ENCODE data around the gene INSR.
A peak's percentile ranks its signal among the peaks of the same experiment; 100 is the strongest.

INSR gene

GRCh38 chr19:7140137-7140536 is 154.1 kb downstream of the INSR start:
- Histone ChIP-seq H3K9ac (ENCODE audit: low read length in 5 of 5) (no peak overlapping the region), H3K27ac (ENCODE audit: low read depth, low read length) (no peak overlapping the region), H3K36me3 (ENCODE audit: control insufficient read depth in 5 of 5, insufficient read depth in 5 of 5, low read length in 5 of 5) (peaks cover 9 to 58% (median 47%) of the 10 kb centered on the region in 5 donors), H3K9me3 (ENCODE audit: control insufficient read depth in 5 of 5, low read length in 5 of 5) (no peaks in the 10 kb centered on the region), H3K4me1 (ENCODE audit: control insufficient read depth in 5 of 5, insufficient read depth in 5 of 5, low read length in 5 of 5) (peaks cover 0 to under 1% (median 0%) of the 10 kb centered on the region in 5 donors), H3K4me3 (ENCODE audit: low read depth in 1 of 5, low read length in 5 of 5) (no peak overlapping the region), H3K27me3 (ENCODE audit: control insufficient read depth in 5 of 5, insufficient read depth in 4 of 5, low read length in 5 of 5) (no peaks in the 10 kb centered on the region)

DNA sequence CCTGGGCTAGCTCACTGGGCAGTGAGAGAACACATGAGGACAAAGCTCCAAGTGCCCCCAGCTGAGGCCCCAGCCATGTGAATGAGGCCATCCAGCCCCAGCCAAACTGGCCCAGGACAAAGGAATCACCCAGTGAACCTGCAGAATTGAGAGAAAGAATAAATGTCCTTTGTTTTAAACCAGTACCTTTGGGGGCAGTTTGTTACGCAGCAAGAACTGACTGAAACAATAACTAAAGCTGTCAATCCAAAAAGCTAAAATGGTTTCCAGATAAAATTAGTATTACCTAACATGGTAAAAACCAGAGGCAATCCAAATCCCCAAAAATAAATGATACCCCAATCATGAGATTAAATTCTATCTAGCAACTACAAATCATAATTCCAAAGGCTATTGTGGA is 155.1 kb downstream of the INSR start:
- peaks cover 0 to 8% (median 4%) of the 10 kb centered on the region in 5 donors for H3K4me1 ChIP-seq (ENCODE audit: control insufficient read depth in 5 of 5, insufficient read depth in 5 of 5, low read length in 5 of 5)
- no peaks in the 10 kb centered on the region for H3K27me3 ChIP-seq (ENCODE audit: control insufficient read depth in 5 of 5, insufficient read depth in 4 of 5, low read length in 5 of 5)
- no peak overlapping the region for H3K4me3 ChIP-seq (ENCODE audit: low read depth in 1 of 5, low read length in 5 of 5)
- H3K36me3 ChIP-seq (ENCODE audit: control insufficient read depth in 5 of 5, insufficient read depth in 5 of 5, low read length in 5 of 5): peaks cover 9 to 58% (median 47%) of the 10 kb centered on the region in 5 donors
- H3K27ac ChIP-seq (ENCODE audit: low read depth, low read length): no peak overlapping the region
- no peak overlapping the region for H3K9ac ChIP-seq (ENCODE audit: low read length in 5 of 5)
- H3K9me3 ChIP-seq (ENCODE audit: control insufficient read depth in 5 of 5, low read length in 5 of 5): no peaks in the 10 kb centered on the region

- Histone ChIP-seq H3K4me1 (ENCODE audit: control insufficient read depth in 5 of 5, insufficient read depth in 5 of 5, low read length in 5 of 5) (peaks cover 0 to 8% (median 5%) of the 10 kb centered on the region in 5 donors), H3K36me3 (ENCODE audit: control insufficient read depth in 5 of 5, insufficient read depth in 5 of 5, low read length in 5 of 5) (peaks cover 9 to 58% (median 47%) of the 10 kb centered on the region in 5 donors), H3K9ac (ENCODE audit: low read length in 5 of 5) (no peak overlapping the region), H3K27ac (ENCODE audit: low read depth, low read length) (no peak overlapping the region), H3K9me3 (ENCODE audit: control insufficient read depth in 5 of 5, low read length in 5 of 5) (no peaks in the 10 kb centered on the region), H3K4me3 (ENCODE audit: low read depth in 1 of 5, low read length in 5 of 5) (no peak overlapping the region), H3K27me3 (ENCODE audit: control insufficient read depth in 5 of 5, insufficient read depth in 4 of 5, low read length in 5 of 5) (no peaks in the 10 kb centered on the region)
Observed at GRCh38 chr19:7138402-7138801, 155.8 kb downstream of the INSR start.

- Histone ChIP-seq H3K9ac (ENCODE audit: low read length in 5 of 5) (no peak overlapping the region), H3K27me3 (ENCODE audit: control insufficient read depth in 5 of 5, insufficient read depth in 4 of 5, low read length in 5 of 5) (no peaks in the 10 kb centered on the region), H3K36me3 (ENCODE audit: control insufficient read depth in 5 of 5, insufficient read depth in 5 of 5, low read length in 5 of 5) (peaks cover 9 to 49% (median 38%) of the 10 kb centered on the region in 5 donors), H3K4me3 (ENCODE audit: low read depth in 1 of 5, low read length in 5 of 5) (no peak overlapping the region), H3K9me3 (ENCODE audit: control insufficient read depth in 5 of 5, low read length in 5 of 5) (no peaks in the 10 kb centered on the region), H3K4me1 (ENCODE audit: control insufficient read depth in 5 of 5, insufficient read depth in 5 of 5, low read length in 5 of 5) (peaks cover 0 to 8% (median 5%) of the 10 kb centered on the region in 5 donors), H3K27ac (ENCODE audit: low read depth, low read length) (no peak overlapping the region)
Observed at GRCh38 chr19:7137120-7137519, 157.1 kb downstream of the INSR start.

- H3K27me3 ChIP-seq (ENCODE audit: control insufficient read depth in 5 of 5, insufficient read depth in 4 of 5, low read length in 5 of 5): no peaks in the 10 kb centered on the region
Observed at GRCh38 chr19:7132054-7132453, 162.2 kb downstream of the INSR start.

DNA sequence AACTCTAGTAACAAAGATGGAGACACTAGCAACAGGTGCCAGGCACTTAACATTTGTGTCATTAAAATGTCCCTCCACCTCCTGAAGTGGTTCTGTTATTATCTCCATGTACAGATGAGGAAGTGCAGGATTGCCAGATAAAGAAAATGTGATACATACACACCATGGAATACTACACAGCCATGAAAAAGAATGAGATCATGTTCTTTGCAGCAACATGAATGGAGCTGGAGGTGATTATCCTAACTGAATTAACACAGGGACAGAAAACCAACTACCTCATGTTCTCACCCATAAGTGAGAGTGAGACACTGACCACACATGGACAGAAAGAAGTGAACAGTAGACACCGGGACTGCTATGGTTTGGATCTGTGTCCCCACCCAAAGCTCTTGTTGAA is 164.2 kb downstream of the INSR start:
- Histone ChIP-seq H3K27ac (ENCODE audit: low read depth, low read length) (no peak overlapping the region), H3K4me1 (ENCODE audit: control insufficient read depth in 5 of 5, insufficient read depth in 5 of 5, low read length in 5 of 5) (peaks cover 0 to 8% (median 5%) of the 10 kb centered on the region in 5 donors), H3K27me3 (ENCODE audit: control insufficient read depth in 5 of 5, insufficient read depth in 4 of 5, low read length in 5 of 5) (no peaks in the 10 kb centered on the region), H3K9me3 (ENCODE audit: control insufficient read depth in 5 of 5, low read length in 5 of 5) (peaks cover 9 to 21% (median 15%) of the 10 kb centered on the region in 5 donors), H3K9ac (ENCODE audit: low read length in 5 of 5) (no peak overlapping the region), H3K4me3 (ENCODE audit: low read depth in 1 of 5, low read length in 5 of 5) (no peak overlapping the region), H3K36me3 (ENCODE audit: control insufficient read depth in 5 of 5, insufficient read depth in 5 of 5, low read length in 5 of 5) (peaks cover 16 to 67% (median 60%) of the 10 kb centered on the region in 5 donors)

More at GRCh38 chr19:7132054-7132453, 162.2 kb downstream of the INSR start:
- Histone ChIP-seq H3K9ac (ENCODE audit: low read length in 5 of 5) (no peak overlapping the region), H3K36me3 (ENCODE audit: control insufficient read depth in 5 of 5, insufficient read depth in 5 of 5, low read length in 5 of 5) (peaks cover 14 to 54% (median 41%) of the 10 kb centered on the region in 5 donors), H3K27ac (ENCODE audit: low read depth, low read length) (no peak overlapping the region), H3K4me3 (ENCODE audit: low read depth in 1 of 5, low read length in 5 of 5) (no peak overlapping the region), H3K9me3 (ENCODE audit: control insufficient read depth in 5 of 5, low read length in 5 of 5) (peaks cover 0 to 4% (median 0%) of the 10 kb centered on the region in 5 donors), H3K4me1 (ENCODE audit: control insufficient read depth in 5 of 5, insufficient read depth in 5 of 5, low read length in 5 of 5) (peaks cover 0 to 8% (median 5%) of the 10 kb centered on the region in 5 donors)

GRCh38 chr19:7126132-7126531 is 168.1 kb downstream of the INSR start:
- Histone ChIP-seq H3K9me3 (ENCODE audit: control insufficient read depth in 5 of 5, low read length in 5 of 5) (peaks cover 9 to 23% (median 15%) of the 10 kb centered on the region in 5 donors), H3K36me3 (ENCODE audit: control insufficient read depth in 5 of 5, insufficient read depth in 5 of 5, low read length in 5 of 5) (peaks cover 20 to 80% (median 71%) of the 10 kb centered on the region in 5 donors), H3K9ac (ENCODE audit: low read length in 5 of 5) (no peak overlapping the region), H3K27me3 (ENCODE audit: control insufficient read depth in 5 of 5, insufficient read depth in 4 of 5, low read length in 5 of 5) (no peaks in the 10 kb centered on the region), H3K4me1 (ENCODE audit: control insufficient read depth in 5 of 5, insufficient read depth in 5 of 5, low read length in 5 of 5) (no peaks in the 10 kb centered on the region), H3K4me3 (ENCODE audit: low read depth in 1 of 5, low read length in 5 of 5) (peak overlapping the region in 2 of 5 donors; percentile 15 to 46), H3K27ac (ENCODE audit: low read depth, low read length) (no peak overlapping the region)

GRCh38 chr19:7125221-7125620 is 169.0 kb downstream of the INSR start:
- H3K9me3 ChIP-seq (ENCODE audit: control insufficient read depth in 5 of 5, low read length in 5 of 5): peaks cover 9 to 20% (median 15%) of the 10 kb centered on the region in 5 donors
- no peaks in the 10 kb centered on the region for H3K27me3 ChIP-seq (ENCODE audit: control insufficient read depth in 5 of 5, insufficient read depth in 4 of 5, low read length in 5 of 5)
- H3K4me3 ChIP-seq (ENCODE audit: low read depth in 1 of 5, low read length in 5 of 5): peak overlapping the region in 1 of 5 donors; percentile 46
- no peaks in the 10 kb centered on the region for H3K4me1 ChIP-seq (ENCODE audit: control insufficient read depth in 5 of 5, insufficient read depth in 5 of 5, low read length in 5 of 5)
- H3K9ac ChIP-seq (ENCODE audit: low read length in 5 of 5): no peak overlapping the region
- peaks cover 20 to 81% (median 74%) of the 10 kb centered on the region in 5 donors for H3K36me3 ChIP-seq (ENCODE audit: control insufficient read depth in 5 of 5, insufficient read depth in 5 of 5, low read length in 5 of 5)
- no peak overlapping the region for H3K27ac ChIP-seq (ENCODE audit: low read depth, low read length)

- no peak overlapping the region for H3K4me3 ChIP-seq (ENCODE audit: low read depth in 1 of 5, low read length in 5 of 5)
- no peaks in the 10 kb centered on the region for H3K27me3 ChIP-seq (ENCODE audit: control insufficient read depth in 5 of 5, insufficient read depth in 4 of 5, low read length in 5 of 5)
- peaks cover 16 to 81% (median 74%) of the 10 kb centered on the region in 5 donors for H3K36me3 ChIP-seq (ENCODE audit: control insufficient read depth in 5 of 5, insufficient read depth in 5 of 5, low read length in 5 of 5)
- no peak overlapping the region for H3K9ac ChIP-seq (ENCODE audit: low read length in 5 of 5)
- no peaks in the 10 kb centered on the region for H3K4me1 ChIP-seq (ENCODE audit: control insufficient read depth in 5 of 5, insufficient read depth in 5 of 5, low read length in 5 of 5)
- peaks cover 9 to 20% (median 15%) of the 10 kb centered on the region in 5 donors for H3K9me3 ChIP-seq (ENCODE audit: control insufficient read depth in 5 of 5, low read length in 5 of 5)
- H3K27ac ChIP-seq (ENCODE audit: low read depth, low read length): no peak overlapping the region
Observed at GRCh38 chr19:7124782-7125181, 169.4 kb downstream of the INSR start.

DNA sequence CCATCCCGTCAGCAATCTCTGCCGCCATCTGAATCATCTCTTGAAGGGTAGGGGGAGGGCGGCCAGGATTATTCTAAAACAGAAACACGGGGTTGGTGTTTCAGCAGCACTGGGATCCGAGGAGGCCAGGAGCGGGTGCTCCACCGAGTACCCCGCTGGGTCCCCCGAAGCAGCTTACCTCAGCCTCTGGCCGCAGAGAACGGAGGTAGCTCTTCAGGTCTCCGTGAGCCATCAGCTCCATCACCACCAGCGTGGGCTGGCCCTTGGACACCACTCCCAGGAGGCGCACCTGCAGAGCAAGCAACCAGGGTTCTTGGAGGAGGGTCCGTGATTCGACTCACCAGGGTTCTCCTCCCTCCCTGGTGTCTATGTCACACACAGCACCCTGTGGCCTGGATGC is 171.5 kb downstream of the INSR start:
- no peak overlapping the region for H3K4me3 ChIP-seq (ENCODE audit: low read depth in 1 of 5, low read length in 5 of 5)
- H3K27ac ChIP-seq (ENCODE audit: low read depth, low read length): no peak overlapping the region
- no peaks in the 10 kb centered on the region for H3K4me1 ChIP-seq (ENCODE audit: control insufficient read depth in 5 of 5, insufficient read depth in 5 of 5, low read length in 5 of 5)
- H3K36me3 ChIP-seq (ENCODE audit: control insufficient read depth in 5 of 5, insufficient read depth in 5 of 5, low read length in 5 of 5): peaks cover 17 to 79% (median 75%) of the 10 kb centered on the region in 5 donors
- no peak overlapping the region for H3K9ac ChIP-seq (ENCODE audit: low read length in 5 of 5)
- no peaks in the 10 kb centered on the region for H3K27me3 ChIP-seq (ENCODE audit: control insufficient read depth in 5 of 5, insufficient read depth in 4 of 5, low read length in 5 of 5)
- peaks cover 9 to 20% (median 15%) of the 10 kb centered on the region in 5 donors for H3K9me3 ChIP-seq (ENCODE audit: control insufficient read depth in 5 of 5, low read length in 5 of 5)

Measured in subcutaneous abdominal adipose tissue (tissue), 5 donors.